ENCODE measurements around the gene ATXN10.

Gene ATXN10

DNA sequence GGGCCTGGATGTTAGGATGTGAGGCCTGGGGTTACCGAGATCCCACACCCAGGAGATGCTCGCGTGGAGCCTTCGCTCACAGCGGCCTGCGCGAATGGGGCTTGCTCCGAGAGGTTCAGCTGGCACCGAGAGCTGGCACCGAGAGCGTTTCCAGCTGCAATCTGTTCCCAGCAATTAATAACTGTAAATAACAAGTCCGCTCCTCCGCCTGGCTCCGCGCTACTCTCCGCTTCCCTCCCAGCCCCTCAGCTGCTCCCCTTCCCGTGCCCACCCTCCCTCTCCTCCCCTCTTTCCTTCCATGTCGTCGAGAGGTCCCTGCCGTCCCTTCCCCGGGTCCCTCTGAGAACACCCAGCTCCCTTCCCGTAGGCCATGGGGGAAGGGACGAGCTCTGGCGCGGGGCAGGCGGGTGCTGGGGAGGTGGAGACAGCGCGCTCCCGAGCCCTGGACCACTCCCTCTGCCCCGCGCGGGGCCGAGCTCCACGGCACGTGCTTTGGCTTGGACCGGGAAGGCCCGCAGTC lies 194.6 kb downstream of the ATXN10 start:
- TF ChIP-seq, protein P1, sequence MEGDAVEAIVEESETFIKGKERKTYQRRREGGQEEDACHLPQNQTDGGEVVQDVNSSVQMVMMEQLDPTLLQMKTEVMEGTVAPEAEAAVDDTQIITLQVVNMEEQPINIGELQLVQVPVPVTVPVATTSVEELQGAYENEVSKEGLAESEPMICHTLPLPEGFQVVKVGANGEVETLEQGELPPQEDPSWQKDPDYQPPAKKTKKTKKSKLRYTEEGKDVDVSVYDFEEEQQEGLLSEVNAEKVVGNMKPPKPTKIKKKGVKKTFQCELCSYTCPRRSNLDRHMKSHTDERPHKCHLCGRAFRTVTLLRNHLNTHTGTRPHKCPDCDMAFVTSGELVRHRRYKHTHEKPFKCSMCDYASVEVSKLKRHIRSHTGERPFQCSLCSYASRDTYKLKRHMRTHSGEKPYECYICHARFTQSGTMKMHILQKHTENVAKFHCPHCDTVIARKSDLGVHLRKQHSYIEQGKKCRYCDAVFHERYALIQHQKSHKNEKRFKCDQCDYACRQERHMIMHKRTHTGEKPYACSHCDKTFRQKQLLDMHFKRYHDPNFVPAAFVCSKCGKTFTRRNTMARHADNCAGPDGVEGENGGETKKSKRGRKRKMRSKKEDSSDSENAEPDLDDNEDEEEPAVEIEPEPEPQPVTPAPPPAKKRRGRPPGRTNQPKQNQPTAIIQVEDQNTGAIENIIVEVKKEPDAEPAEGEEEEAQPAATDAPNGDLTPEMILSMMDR (IDR thresholded peaks at IDR 0.05; ENCODE audit: low read depth, low read length) = no peak
- no peak for DNase-seq
- Histone ChIP-seq H3K9me3 (ENCODE audit: severe bottlenecking) (no peaks in the 10 kb centered on the region), H3K27ac (no peak overlapping the region), H3K36me3 (no peaks in the 10 kb centered on the region), H3K27me3 (ENCODE audit: insufficient read depth, low read depth, severe bottlenecking) (peaks cover 53% of the 10 kb centered on the region), H3K4me3 (ENCODE audit: low read depth, low read length) (no peak overlapping the region)

DNA sequence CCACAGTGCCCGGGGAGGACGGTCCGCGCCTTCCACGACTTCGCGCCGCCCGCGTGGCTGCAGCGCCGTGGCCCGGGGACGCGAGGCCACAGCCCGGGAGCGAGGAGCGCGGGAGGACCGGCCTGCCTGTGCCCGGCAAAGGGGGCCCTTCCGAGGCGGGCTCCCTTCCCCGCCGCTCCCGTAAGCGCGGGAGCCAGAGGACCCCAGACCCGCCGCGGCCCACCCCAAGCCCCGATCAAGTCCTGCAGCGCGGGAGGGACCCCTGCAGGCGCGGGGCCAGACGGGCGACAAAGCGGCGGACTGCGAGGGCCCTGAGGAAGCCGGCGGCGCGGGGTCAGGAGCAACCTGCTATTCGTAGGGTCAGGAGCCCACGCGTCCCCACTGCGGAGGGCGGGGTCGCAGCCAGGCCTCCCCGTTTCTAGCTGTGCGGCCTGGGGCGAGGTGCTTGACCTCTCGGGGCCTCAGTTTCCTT lies 195.0 kb downstream of the ATXN10 start:
- H3K27me3 ChIP-seq (ENCODE audit: insufficient read depth, low read depth, severe bottlenecking) = peaks cover 53% of the 10 kb centered on the region

DNA sequence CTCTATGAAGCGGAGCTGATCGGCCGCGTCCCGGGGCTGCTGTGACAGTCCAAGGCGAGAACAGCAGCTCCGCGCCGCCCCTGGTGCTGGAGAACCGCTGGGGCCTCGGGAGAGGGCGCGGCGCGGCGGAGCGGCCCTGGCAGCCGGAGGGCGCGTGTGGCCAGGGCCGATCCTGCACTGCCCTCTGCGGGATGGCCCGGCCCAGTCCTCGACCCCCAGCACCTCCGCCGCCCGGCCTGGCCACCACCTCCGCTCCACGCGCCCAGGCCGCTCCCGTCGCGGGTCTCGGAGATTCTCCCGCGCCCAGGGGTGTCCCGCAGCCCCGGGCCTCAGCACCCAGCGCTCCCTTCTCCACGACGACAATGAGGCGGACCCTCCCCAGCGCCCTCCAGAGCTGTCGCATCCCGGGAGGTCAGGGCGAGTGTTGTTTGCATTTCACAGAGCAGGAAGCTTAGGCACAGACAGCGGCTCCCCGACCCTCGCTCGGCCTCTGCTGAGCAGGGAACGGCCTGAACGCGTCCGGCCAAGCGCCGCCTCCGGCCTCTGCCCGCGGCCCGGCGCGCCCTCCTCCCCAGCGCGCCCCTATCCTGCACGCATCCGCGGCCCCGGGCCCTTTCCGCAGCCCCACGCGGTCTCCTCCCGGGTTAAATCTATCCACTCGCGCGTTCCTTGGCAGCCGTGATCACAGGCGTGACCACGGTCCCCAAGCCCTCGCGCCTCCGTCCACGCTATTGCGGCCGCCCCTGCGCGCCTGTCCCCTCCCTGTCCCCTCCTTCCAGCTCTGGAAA lies 195.7 kb downstream of the ATXN10 start:
- Histone ChIP-seq H3K27ac (no peak overlapping the region), H3K9me3 (ENCODE audit: severe bottlenecking) (no peaks in the 10 kb centered on the region), H3K36me3 (no peaks in the 10 kb centered on the region), H3K27me3 (ENCODE audit: insufficient read depth, low read depth, severe bottlenecking) (peaks cover 53% of the 10 kb centered on the region), H3K4me3 (ENCODE audit: low read depth, low read length) (no peak overlapping the region; the same call in 1 of the 2 replicates)
- no peak for DNase-seq
- TF ChIP-seq, protein P1 (IDR thresholded peaks at IDR 0.05; ENCODE audit: low read depth, low read length) = peak; percentile 29; the same call in 1 of the 2 replicates

More for the DNA sequence above, 195.0 kb downstream of the ATXN10 start:
- Histone ChIP-seq H3K27ac (no peak overlapping the region), H3K4me3 (ENCODE audit: low read depth, low read length) (no peak overlapping the region; the same call in 1 of the 2 replicates), H3K36me3 (no peaks in the 10 kb centered on the region), H3K9me3 (ENCODE audit: severe bottlenecking) (no peaks in the 10 kb centered on the region)
- no peak for DNase-seq
- TF ChIP-seq, protein P1 (IDR thresholded peaks at IDR 0.05; ENCODE audit: low read depth, low read length) = no peak

DNA sequence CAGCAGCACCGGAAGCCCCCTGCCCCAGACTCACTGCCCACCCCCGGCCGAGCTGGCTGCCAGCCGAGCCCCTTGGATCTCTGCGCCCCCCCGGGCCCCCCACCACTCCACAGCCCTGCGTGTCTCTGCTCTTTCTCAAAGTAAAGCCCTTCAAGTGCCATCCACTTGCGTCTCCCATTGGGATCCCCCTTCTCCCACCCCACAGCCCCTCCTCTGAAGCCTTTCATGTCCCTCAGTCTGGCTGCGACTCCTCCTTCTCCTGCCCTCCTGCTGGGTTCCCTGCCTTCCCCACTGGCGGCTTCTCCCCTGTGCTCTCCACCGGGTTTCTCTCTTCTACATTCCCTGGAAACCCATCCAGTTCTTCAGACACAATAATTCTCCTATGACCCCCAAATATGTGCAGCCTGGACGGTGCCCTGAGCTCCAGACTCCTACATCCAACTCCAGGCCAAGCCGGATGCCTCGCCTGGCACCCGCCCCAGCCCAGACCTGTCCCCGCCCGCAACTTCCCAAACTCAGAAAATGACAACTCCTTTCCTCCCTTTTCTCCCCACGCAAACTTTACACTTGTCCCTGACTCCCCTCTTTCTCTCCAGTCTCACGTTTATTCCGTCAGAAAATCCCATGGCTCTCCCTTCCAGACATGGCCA lies 196.4 kb downstream of the ATXN10 start:
- H3K27ac ChIP-seq = no peak overlapping the region
- TF ChIP-seq, protein P1 (IDR thresholded peaks at IDR 0.05; ENCODE audit: low read depth, low read length) = no peak
- H3K9me3 ChIP-seq (ENCODE audit: severe bottlenecking) = no peaks in the 10 kb centered on the region
- H3K27me3 ChIP-seq (ENCODE audit: insufficient read depth, low read depth, severe bottlenecking) = peaks cover 53% of the 10 kb centered on the region
- no peaks in the 10 kb centered on the region for H3K36me3 ChIP-seq
- no peak overlapping the region for H3K4me3 ChIP-seq (ENCODE audit: low read depth, low read length)
- no peak for DNase-seq

DNA sequence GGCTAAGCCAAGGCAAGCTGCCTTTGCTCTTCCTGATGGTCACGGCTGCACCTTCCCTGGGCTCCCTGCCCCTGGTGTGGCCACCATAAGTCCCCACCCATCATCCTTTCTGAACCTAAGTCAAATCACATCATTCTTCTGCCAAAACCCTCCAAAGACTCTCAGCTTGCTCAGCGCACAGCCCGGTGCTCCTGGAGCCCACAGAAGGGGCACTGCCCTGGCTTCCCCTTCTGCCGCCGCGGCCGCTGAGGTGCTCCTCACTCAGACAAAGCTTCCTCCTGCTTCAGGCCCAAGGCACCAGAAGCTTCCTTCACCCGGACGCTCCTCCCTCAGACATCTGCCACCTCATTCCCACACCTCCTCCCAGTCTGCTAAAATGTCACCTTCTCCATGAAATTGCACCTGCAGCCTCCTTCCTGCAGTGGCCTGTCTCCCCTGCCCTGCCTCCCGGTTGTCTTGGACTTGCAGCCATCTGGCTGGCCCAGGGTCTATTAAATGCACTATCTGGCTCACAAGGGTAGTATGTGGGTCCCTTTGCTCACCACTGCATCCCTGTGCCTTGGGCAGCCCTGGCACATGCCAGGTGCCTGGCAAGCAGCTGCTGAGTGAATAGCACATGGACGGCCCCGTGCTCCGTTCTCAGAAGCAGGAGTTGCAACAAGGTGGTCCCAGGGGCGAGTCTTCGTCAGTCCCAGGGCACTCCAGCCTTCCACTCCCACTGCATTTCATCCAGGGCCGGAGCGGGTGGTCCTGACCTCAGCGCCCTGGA lies 197.1 kb downstream of the ATXN10 start:
- Histone ChIP-seq H3K27me3 (ENCODE audit: insufficient read depth, low read depth, severe bottlenecking) (peaks cover 53% of the 10 kb centered on the region), H3K9me3 (ENCODE audit: severe bottlenecking) (no peaks in the 10 kb centered on the region), H3K27ac (no peak overlapping the region), H3K4me3 (ENCODE audit: low read depth, low read length) (no peak overlapping the region), H3K36me3 (no peaks in the 10 kb centered on the region)
- no peak for DNase-seq
- TF ChIP-seq, protein P1 (IDR thresholded peaks at IDR 0.05; ENCODE audit: low read depth, low read length) = no peak
